Neural cell (in vitro differentiated cells): ENCODE results near the gene PAMR1.

Experiments used
- CTCF ChIP-seq: fragments of 450-650 bp; IDR thresholded peaks from 2 replicates; pipeline ENCODE4 v1.5.1; 2014; ENCODE audit warnings: antibody characterized with exemption, mild to moderate bottlenecking, moderate library complexity; ENCODE audit not compliant: poor library complexity, severe bottlenecking
- EP300 ChIP-seq: fragments of 450-650 bp; conservative IDR thresholded peaks from 2 replicates; pipeline ENCODE4 v1.6.1; 2014; ENCODE audit warnings: antibody characterized with exemption, mild to moderate bottlenecking, moderate library complexity; ENCODE audit not compliant: poor library complexity, severe bottlenecking
- EZH2 ChIP-seq: fragments of 200-600, 300-800 bp; shearing (Covaris generic), sonication (generic); IDR thresholded peaks from 2 replicates; pipeline ENCODE4 v1.6.1; 2014; ENCODE audit warnings: antibody characterized with exemption, low read length, borderline replicate concordance, mild to moderate bottlenecking; ENCODE audit not compliant: insufficient read depth, poor library complexity, severe bottlenecking
- POLR2AphosphoS5 ChIP-seq: IDR thresholded peaks from 2 replicates; pipeline ENCODE4 v1.6.1; 2012
- SMC3 ChIP-seq: fragments of 450-650 bp; conservative IDR thresholded peaks from 2 replicates; pipeline ENCODE4 v1.6.1; 2014; ENCODE audit warnings: antibody characterized with exemption, mild to moderate bottlenecking, moderate library complexity; ENCODE audit not compliant: poor library complexity

GRCh38 chr11:35474688-35475087, 50.7 kb downstream of the PAMR1 start:
- TF ChIP-seq SMC3 (no peak), CTCF (no peak), POLR2AphosphoS5 (no peak), EP300 (no peak), EZH2 (no peak)
